ENCODE measurements around the gene HSPG2.
"Not testable (repeated sequence)": the region's sequence is repeated elsewhere in the genome, so short reads cannot be mapped to it uniquely, and the experiment has no call there.

HSPG2 gene

GRCh38 chr1:21912038-21912758 is 24.9 kb downstream of the HSPG2 start:
- no peak for DNase-seq (ENCODE audit: low spot score)

DNA sequence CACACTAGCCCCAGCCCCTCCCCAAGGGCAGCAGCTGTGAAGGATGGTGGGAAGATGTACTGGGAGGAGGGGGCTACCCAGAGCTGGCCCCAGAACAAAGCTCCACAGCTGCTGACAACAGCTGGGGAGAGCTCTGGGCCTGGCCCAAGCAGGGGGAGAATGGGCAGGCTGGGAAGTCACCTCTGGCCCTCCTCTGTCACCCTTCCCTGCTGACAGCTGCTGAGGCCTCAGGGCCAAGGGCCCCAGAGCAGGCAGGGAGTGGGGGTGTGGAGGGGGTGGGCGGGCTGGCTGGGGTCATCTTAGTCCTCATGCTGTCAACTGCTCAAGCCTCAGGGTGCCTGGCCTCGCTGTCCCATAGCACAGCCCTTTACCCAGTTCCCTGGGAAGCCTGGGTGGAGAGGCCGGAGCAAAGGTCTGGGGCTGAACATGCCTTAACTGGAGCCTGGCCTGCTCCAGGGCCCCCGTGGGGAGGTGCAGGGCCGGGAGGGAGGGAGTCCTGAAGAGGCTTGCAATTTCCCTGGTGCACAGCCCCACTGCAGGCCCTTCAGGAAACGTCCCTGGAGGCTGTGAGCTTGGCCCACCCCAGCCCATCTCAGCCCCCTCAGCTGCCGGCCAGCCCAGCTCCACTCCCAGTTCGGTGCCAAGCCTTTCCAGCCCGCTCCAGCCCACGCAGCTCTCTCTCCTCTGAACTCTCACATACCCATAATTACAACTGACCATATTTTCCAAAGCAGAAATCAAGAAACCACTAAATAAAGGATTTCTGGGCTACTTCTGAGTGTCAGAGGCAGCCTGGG is 25.7 kb downstream of the HSPG2 start:
- no peak for DNase-seq (ENCODE audit: low spot score)

GRCh38 chr1:21910558-21911204 is 26.4 kb downstream of the HSPG2 start:
- no peak for DNase-seq (ENCODE audit: low spot score)

DNA sequence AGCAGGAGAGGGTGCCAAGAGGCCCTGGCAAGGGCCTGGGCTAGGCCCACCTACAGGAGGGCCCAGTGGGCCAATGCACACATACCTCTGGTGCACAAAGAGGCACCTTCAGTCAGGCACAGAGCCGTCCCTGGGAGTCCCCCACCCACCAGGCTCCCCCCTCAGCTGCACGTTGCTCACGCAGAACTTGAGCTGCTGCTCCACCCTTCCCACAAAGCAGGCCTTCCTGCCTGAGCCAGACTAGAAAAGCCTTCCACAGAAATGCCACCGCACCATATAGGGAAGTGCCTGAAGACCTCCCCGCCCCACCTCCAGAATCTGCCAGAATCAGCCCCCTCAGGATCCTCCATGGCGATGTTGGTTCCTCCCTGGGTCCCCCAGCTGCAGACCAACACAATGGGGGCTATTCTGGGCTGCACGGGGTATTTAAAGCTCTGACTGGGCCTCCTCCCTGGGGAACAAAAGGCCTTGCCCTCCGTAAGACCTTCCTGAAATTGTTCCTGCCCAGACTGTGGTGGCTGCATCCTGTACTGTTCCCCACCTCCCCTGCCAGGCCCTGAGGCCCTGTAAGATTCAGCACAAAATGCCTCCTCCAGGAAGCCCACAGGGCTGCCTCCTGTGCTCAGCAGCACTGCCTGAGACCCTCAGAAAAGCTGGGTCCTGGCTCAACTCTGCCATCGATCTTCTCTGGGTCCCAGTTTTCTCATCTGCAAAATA is 27.2 kb downstream of the HSPG2 start:
- no peak for DNase-seq (ENCODE audit: low spot score)

- DNase-seq (ENCODE audit: low spot score), result no peak
Observed at GRCh38 chr1:21909286-21909759, 27.8 kb downstream of the HSPG2 start.

DNA sequence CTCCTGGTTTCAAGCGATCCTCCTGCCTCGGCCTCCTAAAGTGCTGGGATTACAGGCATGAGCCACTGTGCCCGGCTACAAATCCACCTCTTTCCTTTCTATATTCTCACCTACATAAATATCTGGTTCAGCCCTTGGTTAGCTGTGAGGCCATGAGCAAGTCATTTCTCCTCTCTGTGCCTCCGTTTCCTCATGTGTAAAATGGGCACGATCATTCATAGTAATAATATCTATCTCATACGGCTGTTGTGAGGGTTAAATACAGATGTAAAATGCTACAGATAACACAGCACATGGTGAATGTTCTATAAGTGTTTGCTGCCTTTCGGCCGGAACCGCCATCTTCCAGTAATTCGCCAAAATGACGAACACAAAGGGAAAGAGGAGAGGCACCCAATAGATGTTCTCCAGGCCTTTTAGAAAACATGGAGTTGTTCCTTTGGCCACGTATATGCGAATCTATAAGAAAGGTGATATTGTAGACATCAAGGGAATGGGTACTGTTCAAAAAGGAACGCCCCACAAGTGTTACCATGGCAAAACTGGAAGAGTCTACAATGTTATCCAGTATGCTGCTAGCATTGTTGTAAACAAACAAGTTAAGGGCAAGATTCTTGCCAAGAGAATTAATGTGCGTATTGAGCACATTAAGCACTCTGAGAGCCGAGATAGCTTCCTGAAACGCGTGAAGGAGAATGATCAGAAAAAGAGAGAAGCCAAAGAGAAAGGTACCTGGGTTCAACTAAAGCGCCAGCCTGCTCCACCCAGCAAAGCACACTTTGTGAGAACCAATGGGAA is 29.2 kb downstream of the HSPG2 start:
- not testable (repeated sequence) for DNase-seq (ENCODE audit: low spot score)

- DNase-seq (ENCODE audit: low spot score), result no peak
Observed at GRCh38 chr1:21907079-21907418, 30.1 kb downstream of the HSPG2 start.

DNA sequence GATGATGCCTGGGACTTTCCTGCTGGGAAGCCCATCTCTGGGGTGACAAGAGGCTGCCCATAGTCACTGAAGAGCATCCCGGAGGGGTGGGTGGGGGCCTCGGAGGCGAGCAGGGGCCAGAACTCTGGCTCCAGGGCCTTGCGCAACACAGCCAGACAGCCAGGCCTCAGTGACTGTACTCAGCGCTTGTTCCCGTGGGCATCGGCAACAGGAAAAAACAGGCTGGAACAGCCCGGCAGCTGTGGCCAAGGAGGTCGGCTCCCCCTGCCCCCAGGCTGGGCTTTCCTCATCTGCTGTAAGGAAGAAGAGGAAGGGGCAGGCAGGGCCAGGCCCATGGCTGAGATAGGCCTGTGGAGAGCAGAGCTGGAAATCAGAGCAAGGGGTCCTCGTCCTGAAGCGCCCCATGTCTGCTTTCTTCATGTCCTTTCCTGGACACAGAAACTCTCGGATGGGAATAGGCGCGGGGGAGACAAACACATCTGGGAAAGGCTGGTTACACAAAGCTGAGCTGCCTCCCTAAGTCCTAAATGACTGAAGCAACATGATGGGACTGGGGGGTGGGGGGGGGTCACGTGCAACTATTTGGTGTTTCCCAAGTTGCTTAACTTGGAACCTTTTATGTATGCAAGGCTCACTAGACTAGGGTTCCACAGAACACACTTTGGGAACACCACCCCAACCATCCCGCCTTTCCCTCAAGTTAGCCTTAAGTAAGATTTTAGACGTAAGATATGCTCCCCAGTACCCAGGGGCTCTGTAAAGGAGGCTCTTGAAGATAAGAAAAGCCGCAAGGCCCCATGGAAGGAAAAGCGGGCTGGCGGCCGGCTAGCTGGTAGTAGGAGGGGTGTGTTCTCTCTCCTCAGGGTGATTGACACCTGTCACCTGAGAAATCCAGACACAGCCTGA is 30.7 kb downstream of the HSPG2 start:
- peak; percentile 80 for DNase-seq (ENCODE audit: low spot score)

GRCh38 chr1:21904704-21905520 is 32.2 kb downstream of the HSPG2 start:
- DNase-seq (ENCODE audit: low spot score), result peak; percentile 95

GRCh38 chr1:21904454-21904703 is 32.7 kb downstream of the HSPG2 start:
- no peak for DNase-seq (ENCODE audit: low spot score)

GRCh38 chr1:21903638-21904453 is 33.3 kb downstream of the HSPG2 start:
- no peak for DNase-seq (ENCODE audit: low spot score)

DNA sequence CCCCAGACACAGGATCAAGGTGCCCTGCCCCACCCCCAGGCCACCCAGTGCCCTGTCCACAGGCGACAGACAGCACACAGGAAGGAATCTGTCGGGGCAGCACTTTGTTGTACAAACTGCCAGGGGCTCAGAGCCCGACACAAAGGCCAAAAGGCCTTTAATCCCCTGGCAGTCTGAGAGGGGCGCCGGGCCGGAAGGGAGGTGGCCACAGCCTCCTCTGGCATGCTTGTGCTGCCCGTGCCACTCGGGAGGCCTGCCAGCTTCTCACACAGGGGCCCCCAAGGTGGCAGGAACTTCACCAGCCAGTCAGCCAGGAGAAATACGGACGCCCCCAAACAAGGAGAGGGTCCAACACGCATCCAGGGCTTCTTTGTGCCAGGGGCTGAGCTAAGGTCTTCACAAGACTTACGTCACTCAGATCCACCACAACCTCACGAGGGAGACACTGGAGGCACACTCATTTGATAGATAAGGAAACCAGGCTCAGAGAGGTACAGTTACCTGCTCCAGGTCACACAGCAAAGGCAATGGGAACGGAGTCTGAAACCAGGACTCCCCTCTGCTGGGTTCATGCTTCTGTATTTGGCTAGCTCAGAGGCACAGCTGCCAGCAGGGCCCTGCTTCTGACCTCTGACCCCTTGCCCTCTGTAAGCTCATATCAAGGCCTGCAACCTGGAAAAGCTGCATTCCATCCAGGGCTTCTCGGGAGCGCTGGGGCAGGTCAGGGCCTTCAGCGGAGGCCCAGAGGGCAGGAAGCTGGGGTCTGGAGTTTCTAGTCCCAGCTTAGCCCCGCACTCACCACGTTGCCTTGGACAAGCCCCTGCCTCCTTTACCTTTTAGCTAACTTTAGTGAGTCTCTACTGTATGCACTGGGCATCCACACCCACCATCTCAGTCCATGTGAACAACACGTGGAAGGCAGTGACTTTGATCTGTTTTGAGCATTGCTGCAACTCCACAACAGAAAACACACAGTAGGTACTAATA is 34.8 kb downstream of the HSPG2 start:
- peak; percentile 35 for DNase-seq (ENCODE audit: low spot score)

GRCh38 chr1:21901473-21901847 is 35.6 kb downstream of the HSPG2 start:
- no peak for DNase-seq (ENCODE audit: low spot score)

DNA sequence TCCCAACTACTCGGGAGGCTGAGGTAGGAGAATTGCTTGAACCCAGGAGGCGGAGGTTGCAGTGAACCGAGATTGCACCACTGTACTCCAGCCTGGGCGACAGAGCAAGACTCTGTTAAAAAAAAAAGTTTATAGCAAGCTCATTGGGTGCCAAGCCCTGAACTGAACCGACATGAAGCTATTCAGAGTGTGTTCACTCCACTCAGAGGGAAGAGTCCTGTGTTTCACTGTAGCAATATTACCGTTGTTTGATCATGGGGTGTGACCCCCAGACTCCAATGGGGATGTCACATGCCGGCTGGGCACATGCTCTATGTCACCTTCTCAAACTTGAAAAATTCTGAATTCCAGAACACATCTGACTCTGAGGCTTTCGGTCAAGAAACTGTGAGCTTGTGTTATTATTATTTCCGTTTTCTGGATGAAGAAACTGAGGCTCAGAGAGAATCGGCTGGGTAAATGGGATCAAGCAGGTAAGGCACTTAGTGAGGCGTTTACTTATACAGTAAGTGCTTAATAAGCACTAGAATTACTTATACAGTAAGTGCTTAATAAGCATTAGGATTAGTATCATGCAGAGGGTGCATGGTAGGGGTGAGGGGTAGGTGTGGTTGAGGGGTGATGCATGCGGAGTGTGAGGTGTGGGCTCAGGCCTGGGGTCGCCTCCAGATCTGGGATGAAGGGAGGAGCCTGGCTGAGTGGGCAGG is 36.2 kb downstream of the HSPG2 start:
- DNase-seq (ENCODE audit: low spot score), result no peak

- DNase-seq (ENCODE audit: low spot score), result no peak
Observed at GRCh38 chr1:21899987-21900386, 37.1 kb downstream of the HSPG2 start.

GRCh38 chr1:21899267-21899810 is 37.8 kb downstream of the HSPG2 start:
- no peak for DNase-seq (ENCODE audit: low spot score)
